COLO668 (cell line): ENCODE data around the gene MFSD1.
"Not testable (repeated sequence)": the region's sequence is repeated elsewhere in the genome, so short reads cannot be mapped to it uniquely, and the experiment has no call there.

Experiments used
- DNase-seq: peaks from one replicate; lab custom pipeline; 2025; ENCODE audit not compliant: unreplicated experiment; lab: John Stamatoyannopoulos, UW

The MFSD1 gene

DNA sequence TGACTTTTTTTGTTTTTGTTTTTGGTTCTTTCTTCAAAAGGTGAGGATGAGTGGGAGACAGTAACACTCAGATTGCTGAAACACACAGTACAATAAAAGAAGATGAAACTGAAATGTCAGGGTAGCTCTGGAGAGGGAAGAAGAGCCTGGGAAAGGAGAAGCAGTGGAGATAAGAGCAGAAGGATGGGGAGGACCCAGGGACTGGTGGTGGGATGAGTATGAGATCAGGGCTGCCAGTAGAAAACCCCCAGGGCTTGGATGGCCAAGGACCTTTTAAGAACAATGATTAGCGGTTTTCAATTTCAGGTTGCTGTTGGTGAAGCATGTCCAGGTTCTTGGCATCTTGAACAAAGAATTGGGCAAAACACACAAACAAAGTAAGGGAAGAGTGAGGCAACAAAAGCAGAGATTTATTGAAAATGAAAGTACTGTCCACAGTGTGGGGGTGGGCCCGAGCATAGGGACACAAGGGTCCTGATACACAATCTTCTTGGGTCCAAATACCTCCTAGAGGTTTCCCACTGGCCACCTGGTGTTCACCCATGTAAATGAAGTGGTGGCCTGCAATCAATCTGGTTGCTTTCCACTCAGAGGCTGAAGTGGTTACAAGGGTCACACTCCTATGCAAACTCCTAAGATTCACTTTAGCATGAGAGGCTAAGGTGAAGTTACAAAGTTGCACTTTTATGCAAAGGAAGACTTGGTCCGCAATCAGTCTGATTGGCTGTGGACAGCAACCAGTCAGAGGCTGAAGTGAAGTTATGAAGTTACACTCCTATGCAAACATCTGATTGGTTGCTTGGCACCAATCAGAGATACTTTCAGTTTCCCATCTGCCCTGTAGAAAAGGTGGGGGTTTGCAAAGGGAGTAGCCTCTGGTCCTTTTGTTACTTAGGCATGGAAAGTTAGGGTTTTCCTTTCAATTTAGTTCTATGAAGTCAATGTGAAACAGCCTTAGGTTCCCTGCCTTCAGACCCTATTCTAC is 26.1 kb upstream of the MFSD1 start:
- no peak for DNase-seq

DNA sequence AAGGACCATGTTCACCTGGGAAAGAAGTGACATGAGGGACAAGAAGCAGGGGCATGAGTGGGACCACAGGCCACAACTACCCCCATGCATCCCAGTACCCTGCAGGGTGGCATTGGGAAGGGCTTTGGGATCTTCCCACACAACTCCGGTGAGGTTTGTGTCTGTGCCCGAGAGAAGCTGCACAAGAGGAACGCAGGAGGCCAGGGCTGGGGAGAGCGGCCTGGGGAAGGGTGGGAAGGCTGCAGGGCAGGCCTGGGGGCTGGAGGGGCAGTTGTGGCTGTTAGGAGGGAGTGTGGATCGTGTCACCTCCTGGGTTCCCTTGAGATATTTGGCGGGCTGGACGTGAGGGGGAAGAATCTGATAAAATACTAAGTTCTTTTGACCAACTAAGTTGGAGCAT is 25.3 kb upstream of the MFSD1 start:
- no peak for DNase-seq

DNA sequence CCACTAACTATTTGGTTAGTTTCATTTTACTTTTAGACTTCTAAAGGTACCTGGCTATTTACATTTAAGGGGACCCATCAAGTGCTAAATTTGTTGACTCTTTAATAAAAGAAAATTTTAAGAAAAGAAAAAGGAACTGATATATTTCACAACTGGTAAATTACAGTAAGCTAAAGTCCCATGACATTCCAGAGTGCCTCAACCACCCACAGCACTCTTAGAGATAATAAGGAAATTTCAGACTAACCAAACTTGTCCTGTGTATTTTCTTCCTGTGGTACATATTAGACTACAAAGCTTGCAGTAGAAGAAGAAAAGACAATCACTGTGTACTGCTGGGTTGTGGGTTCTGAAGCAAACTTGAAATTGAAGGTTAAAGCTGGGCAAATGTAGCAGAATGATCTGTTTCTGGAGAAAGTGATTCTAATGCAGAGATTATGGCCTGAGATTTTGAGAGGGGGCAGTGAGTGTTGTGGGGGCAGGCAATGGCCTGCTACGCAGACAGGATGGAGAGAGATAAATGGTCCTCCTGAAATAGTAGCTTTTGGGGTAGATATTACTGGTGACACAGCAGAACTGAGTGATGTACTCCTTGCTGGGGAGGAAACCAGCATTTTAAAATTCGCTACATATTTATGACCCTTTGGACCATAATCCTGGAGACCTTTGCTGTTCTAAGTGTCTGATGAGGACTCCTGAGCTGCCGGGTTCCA is 24.5 kb upstream of the MFSD1 start:
- no peak for DNase-seq

DNA sequence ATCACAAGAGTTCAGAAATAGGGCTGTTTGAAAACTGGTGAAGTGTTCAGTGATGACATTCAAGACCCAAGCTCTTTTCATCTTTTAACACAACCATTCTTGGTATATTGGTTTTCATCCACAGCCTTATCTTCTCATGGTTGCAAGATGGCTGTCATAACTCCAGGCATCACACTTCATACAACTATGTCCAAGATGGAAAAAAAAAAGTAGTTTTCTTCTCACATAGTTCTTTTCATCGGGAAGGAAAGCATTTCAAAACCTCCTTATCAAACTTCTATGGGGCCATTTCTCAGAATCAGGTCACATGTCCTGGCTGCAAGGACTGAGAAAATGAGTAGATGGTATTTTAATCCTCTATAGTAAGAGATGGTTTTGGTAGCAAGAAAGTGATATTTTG is 21.1 kb upstream of the MFSD1 start:
- no peak for DNase-seq

DNA sequence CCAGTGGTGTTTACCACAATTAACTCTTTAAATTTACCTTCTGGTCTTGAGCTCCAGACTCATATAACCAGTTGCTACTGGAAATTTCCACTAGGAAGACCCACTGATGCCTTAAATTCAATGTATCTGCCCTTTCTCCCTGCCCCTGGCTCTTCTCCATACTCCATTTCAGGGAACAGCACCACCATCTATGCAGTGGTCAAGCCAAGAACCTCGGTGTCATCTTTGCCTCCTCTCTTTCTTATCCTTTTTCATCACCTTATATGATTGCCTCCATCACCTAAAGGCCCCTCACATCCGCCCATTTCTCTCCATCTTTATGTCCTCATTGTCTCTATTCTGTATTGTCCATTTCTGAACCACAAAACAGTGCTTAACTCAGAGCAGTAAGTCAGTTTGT is 20.7 kb upstream of the MFSD1 start:
- no peak for DNase-seq

DNA sequence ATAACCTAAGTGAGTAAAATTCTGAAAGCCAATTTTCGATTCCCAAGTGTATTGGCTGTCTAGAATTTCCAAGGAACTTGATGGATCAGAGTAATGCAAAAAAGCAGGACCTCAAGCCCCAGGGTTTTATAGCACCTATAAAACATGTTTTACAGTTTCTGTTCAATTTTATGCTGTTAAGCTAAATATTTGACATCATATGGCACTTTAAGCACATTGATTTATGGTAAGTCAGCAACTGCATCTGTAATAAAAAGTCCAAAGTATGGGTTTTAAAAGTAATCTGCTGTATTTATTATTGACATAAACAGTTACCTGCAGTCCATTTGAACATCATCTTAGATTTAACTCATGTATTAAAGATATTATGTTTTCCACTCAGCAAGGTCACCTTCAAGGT is 20.0 kb upstream of the MFSD1 start:
- no peak for DNase-seq

DNA sequence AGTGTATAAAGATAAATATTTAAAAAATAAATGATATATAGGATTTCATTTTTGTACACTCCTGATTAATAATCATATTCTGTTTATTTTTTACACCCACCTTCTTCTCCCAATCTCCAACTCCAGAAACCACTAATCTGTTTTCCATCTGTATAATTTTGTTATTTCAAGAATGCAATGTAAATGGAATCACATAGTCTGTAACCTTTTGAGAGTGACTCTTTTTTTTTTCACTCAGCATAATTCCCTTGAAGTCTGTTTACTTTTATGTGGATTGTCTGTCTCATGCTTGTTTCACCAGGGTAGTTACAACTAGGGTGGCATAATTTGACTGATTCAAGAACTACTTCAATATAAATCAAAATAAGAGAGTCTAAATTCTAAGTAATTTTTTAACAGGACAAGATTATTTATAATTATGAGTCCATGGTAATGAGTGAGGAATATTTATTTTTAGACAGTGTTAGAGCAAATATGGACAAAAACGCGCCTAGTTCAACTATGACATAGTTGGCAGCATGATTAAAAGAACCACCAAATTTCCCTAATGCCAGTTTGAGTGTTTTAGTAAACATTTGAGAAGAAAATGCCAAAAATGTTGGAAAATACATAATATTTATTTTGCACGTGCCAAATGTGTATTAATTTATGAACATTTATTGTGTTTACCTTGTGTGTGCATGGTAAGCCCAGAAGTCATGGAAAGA is 19.4 kb upstream of the MFSD1 start:
- no peak for DNase-seq

DNA sequence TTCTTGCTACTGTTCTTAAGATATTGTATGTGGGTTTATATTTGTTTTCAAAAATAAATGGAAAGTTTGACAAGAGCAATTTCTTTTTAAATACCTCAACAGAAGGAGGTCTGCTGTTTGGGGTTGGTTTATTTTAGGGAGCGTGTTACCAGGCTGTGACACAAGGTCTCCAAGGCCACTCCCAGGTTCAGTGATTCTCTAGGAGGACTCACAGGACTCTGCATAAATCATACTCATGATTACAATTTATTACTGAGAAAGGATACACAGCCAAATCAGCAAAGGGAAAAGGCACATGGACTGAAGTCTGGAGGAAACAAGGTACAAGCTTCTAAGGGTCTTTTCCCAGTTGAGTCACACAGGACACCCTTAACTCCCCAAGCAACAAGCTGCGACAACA is 18.8 kb upstream of the MFSD1 start:
- no peak for DNase-seq

DNA sequence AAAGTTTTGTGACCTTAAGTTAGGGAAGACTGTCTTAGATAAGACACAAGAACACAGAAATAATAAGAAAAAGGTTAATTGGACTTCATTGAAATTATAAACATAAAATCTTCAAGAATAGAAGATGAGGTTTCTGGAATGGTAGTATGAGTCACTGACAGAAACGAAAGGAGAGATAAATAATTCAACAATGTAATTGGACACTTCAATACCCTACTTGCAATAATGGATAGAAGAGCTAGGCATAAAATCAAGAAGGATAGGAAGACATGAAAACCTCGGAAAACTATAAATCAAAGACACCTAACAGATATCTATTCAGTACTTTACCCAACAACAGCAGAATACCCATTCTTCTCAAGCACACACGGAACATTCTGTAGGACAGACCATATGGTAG is 15.9 kb upstream of the MFSD1 start:
- DNase-seq: no peak

DNA sequence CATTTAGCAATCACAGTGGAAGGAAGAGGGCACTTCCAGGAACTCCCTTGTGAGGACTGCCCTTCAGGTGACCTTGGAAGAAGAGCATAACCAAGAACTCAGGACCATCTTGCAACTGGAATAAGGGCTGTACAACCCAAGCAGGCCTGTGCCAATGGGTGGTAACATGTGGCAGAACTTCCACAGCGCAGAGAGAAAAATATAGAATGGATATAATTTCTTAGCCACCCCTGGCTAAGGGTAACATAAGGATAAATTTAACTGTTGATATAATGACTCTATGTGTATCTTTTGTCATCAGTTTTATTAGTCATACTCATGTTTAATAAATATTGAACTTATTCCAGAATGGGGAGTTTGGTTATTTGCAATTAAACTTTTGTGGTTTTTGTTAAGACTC is 13.4 kb upstream of the MFSD1 start:
- no peak for DNase-seq

DNA sequence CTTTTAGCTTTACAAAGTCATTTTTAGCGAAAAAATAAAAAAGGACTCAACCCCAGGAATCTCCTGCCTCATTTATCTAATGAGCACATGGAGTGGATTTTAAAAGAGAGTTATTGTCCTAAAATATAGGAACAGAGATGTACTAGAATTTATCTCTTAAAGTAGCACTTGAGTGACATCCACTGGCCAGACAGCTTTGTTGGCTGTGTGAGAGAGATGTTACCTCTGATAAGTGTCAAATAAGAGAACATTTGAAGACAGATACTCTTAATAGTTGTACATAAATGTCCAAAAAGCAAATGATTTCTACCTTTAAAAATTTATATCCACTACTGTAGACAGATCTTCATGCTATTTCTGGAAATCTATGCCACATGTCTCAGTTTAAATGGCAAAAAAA is 12.3 kb upstream of the MFSD1 start:
- DNase-seq: no peak

DNA sequence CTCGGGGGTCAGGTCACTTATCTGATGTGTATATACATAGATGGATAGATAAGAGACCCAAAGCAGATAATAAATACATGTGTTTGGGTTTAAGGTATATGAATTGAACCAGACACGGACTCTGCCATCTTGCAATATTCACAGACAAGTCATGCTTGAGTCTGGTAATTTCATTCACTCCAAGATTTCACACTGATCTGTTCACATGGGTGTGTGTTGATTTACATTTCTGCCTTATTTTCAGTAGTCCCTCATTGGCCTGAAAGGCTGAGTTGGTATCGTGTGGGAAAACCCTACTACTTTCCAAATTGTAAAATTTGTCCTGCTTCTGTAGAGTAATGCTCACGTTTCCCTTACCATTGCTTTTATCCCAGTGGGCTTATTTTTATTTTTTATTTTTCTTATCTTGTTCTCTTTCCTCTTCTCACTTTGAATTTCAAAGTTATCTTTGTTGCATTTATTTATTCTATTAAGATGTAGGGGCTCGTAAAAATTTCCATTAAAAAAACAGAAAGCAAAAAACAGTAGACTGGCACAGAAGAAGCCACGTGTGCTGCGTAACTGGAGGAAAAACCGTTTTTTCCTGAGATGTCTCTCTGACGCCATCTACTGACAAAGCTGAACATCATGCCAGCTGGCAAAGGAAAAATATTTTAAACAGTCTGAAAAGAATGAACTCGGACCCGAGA is 10.8 kb upstream of the MFSD1 start:
- DNase-seq: no peak

DNA sequence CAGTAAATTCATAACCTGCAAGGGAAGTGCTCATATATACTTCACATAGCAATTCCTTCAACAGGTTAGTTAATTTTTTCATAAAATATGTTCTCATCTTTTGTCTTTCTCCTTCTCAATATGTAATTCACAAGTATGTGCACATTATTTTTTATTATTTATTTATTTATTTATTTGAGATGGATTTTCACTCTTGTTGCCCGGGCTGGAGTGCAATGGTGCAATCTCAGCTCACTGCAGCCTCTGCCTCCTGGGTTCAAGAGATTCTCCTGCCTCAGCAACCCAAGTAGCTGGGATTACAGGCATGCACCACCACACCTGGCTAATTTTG is 10.3 kb upstream of the MFSD1 start:
- DNase-seq: not testable (repeated sequence)

DNA sequence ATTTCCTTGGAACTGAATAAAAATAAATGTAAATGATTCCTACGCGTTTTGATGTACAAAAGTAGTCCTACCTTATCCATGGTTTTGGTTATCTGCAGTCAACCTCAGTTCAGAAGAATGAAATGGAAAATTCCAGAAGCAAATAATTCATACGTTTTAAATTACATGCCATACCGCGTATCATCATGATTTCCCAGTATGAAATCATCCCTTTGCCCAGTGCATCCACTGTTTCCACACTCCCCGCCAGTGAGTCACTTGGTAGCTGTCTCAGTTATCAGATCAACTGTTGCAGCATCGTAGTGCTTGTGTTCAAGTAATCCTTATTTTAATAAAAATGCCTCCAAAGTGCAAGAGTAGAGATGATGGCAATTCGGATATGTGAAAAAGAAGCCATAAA is 9.1 kb upstream of the MFSD1 start:
- DNase-seq: no peak

DNA sequence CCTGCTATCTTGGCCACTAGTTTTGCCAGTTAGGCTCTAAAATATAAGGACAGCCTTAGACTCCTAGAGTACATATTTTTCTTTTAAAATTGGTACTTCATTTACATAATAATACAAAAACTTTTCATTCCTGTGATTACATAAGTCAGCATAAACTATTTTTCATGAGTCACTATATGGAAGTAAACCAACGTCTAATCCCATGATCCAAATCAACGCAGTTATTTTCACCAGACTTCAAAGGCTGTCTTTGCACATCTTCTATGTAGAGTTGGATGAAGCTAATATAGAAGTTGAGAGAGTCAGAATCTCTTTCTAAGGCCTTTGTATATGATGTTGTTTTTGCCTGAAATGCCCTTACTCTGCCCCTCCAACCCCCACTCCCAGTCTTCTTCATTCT is 7.6 kb upstream of the MFSD1 start:
- DNase-seq: no peak

DNA sequence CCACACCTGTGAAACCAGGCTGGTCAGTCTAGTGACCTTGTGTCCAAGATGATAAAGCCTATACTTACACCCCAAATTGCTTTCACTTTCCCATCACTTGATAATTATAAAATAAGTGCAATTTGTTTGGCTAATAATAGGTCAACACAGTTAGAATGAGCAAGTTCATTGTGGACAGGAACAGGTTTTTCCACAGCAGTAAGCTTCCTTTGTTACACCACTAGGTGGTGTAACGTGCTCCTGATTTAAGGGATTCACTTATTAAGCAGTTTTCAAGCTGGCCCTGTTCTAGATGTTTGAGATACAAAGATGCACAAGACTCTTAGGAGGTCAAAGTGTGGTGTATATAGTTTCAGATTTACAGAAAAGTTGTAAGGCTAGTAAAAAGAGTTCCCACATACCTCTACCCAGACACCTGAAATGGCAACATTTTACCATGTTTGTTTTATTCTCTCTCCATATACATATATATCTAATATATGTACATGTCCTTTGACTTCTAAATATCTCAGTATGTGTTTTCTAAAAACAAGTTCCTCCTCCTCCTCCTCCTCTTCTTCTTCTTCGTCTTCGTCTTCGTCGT is 6.8 kb upstream of the MFSD1 start:
- no peak for DNase-seq

DNA sequence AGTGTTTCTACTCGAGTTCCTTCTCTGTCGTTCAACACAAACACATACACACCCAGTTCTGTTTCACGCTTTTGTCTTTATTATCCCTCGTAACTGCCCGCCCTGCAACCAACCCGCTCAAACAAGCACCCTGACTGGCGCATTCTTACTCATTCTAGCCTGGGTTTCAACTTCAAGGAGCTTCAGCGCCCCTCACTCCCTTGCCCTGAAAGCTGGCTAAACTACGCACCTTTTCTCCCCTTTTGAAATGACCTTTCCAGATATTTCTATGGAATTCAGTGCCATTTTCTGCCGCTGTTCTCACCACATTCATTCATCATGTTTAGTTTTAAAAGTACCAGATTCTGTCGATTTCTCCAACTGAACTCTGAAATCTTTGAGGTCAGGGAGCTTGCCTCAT is 653 bp upstream of the MFSD1 start:
- DNase-seq: no peak

DNA sequence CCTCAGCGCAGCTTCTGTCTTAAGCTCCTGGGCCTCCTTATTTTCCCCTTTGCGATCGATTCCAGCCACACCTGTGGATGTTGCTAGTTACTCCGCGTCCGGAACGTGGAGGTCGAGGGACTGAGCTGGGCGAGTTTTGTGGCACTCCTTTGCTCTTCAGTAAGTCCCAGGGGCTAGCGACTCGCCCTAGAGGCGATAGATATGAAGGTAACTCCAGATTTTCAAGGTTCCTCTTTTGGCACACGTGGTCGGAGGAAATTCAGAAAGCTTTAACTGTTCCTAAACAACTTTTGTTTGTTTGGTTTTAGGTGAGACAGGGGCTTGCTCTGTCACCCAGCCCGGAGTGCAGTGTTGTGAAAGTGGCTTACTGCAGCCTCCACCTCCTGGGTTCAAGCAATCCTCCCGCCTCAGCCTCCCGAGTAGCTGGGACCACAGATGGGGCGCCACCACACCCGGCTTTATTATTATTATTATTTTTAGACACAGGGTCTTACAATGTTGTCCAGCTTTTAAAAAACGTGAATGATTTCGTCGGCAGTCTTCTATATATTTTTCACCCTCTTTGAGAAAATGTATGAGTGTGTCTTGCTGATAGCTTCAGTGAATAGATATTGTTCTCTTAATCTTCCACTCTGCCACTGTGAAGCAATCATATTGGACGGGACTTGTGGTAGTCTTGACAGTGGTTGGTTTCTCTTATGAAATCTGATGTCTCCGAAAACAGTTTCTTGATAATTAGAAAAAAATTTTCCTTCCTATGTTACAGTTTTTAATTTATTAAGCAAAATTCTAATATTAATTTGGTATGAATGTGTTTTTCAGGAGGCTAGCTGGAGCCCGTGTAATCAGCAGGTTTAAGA is 785 bp downstream of the MFSD1 start:
- peak; percentile 22 for DNase-seq

DNA sequence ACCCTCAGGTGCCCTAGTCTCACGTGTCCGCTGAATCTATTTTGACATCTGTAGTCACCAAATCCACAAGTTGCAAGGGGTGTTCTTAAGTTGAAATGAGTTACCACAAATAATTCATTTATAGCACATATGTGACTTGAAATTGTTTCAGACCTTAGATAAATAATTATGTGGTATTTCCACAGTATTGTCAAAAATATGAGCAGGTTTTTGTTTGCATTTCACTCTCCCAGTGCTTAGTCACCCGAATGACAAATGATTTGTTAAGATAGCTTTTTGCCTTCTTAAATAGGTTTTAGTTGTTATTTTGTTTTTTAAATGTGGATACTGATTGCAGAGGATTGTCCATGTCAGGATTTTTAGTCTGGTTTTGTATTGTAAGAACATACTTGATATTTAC is 2.6 kb downstream of the MFSD1 start:
- no peak for DNase-seq

DNA sequence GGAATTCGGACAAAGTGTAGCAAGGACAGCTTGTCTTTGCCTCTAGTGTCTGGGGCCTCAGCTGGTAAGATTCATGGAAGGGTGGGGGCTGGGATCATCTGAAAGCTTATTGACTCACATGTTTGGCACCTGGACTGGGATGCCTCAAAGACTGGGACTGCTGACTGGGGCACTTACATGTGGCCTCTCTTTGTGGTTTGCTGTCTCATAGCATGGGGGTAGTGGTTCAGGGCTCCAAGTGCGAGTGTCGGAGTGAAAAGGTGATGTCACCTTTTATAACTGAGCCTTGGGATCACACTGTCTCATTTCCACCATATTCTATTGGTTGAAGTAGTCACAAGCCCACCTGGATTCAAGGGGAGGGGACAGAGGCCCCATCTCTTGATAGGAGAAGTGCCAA is 6.8 kb downstream of the MFSD1 start:
- DNase-seq: no peak
